GM23338 (cell line): ENCODE results near the gene SDHAF1.

Experiments used
- CREB1 ChIP-seq: fragments of 250-450 bp; sonication (Bioruptor Pico); IDR thresholded peaks from 2 replicates; pipeline ENCODE4 v1.5.0; 2020; ENCODE audit warnings: low read depth, mild to moderate bottlenecking, moderate library complexity
- CTCF ChIP-seq, 2 experiments: fragments of 200-600 bp in 1 of 2; sonication (generic) in 1 of 2; conservative IDR thresholded peaks; 2 replicates each; pipeline versions ENCODE4 v1.5.1 to v1.6.1; 2016 to 2017; ENCODE audit warnings: antibody characterized with exemption in 2 of 2, low read depth in 2 of 2, mild to moderate bottlenecking in 2 of 2, moderate library complexity in 1 of 2
- EZH2 ChIP-seq: fragments of 200-600 bp; sonication (generic); IDR thresholded peaks from one replicate; pipeline ENCODE4 v1.8.0; 2017; ENCODE audit warnings: antibody characterized with exemption, mild to moderate bottlenecking, low read depth; ENCODE audit not compliant: unreplicated experiment
- EZH2phosphoT487 ChIP-seq: fragments of 200-600 bp; sonication (generic); IDR thresholded peaks from one replicate; pipeline ENCODE4 v1.8.1; 2018; ENCODE audit warnings: antibody characterized with exemption; ENCODE audit not compliant: unreplicated experiment
- NANOG ChIP-seq: IDR thresholded peaks from 2 replicates; pipeline ENCODE4 v1.6.1; 2016; ENCODE audit warnings: antibody characterized with exemption, borderline replicate concordance
- POLR2AphosphoS5 ChIP-seq: IDR thresholded peaks from 2 replicates; pipeline ENCODE4 v1.6.1; 2016; ENCODE audit warnings: antibody characterized with exemption, low read depth
- REST ChIP-seq: IDR thresholded peaks from one replicate; pipeline ENCODE4 v1.6.1; 2018; ENCODE audit warnings: antibody characterized with exemption; ENCODE audit not compliant: unreplicated experiment
- ZNF114 ChIP-seq: fragments of 250-450 bp; sonication (Bioruptor Pico); IDR thresholded peaks from 2 replicates; pipeline ENCODE4 v1.5.0; 2020; ENCODE audit warnings: mild to moderate bottlenecking, moderate library complexity

GRCh38 chr19:36001605-36002004 lies 6.6 kb downstream of the SDHAF1 start:
- TF ChIP-seq REST: no peak
- TF ChIP-seq NANOG: no peak
- no peak for TF ChIP-seq CTCF (conservative IDR thresholded peaks at IDR 0.05; ENCODE audit: low read depth in 2 of 2)
- TF ChIP-seq EZH2: no peak
- no peak for TF ChIP-seq POLR2AphosphoS5
- no peak for TF ChIP-seq ZNF114 (CRISPR knock-in tag)
- TF ChIP-seq EZH2phosphoT487: no peak
- no peak for TF ChIP-seq CREB1
